Stimulated activated CD4-positive, alpha-beta T cell treated with anti-CD3 and anti-CD28 coated beads, Interleukin-2, amount 100 ng/mL, for 4 hours (primary cell): Measurements from ENCODE around the gene FRYL.

Experiments
- DNase-seq: peaks from one replicate; pipeline ENCODE4 v3.0.0-alpha.2; 2020; ENCODE audit warnings: low read depth

The FRYL gene

GRCh38 chr4:48604527-48604926 lies 175.6 kb downstream of the FRYL start:
- no peak for DNase-seq

GRCh38 chr4:48604041-48604440 lies 176.0 kb downstream of the FRYL start:
- no peak for DNase-seq

- no peak for DNase-seq
These were observed 176.6 kb downstream of the FRYL start for GRCh38 chr4:48603366-48604003.

- no peak for DNase-seq
These were observed 177.3 kb downstream of the FRYL start for GRCh38 chr4:48602763-48603162.

GRCh38 chr4:48602222-48602621 lies 177.9 kb downstream of the FRYL start:
- no peak for DNase-seq

- no peak for DNase-seq
These were observed 183.7 kb downstream of the FRYL start for GRCh38 chr4:48596336-48596735.

- no peak for DNase-seq
These were observed 185.9 kb downstream of the FRYL start for GRCh38 chr4:48594180-48594579.

- no peak for DNase-seq
These were observed 188.7 kb downstream of the FRYL start for GRCh38 chr4:48591372-48591771.

GRCh38 chr4:48590884-48591283 lies 189.2 kb downstream of the FRYL start:
- no peak for DNase-seq

- DNase-seq, result no peak
These were observed 191.0 kb downstream of the FRYL start for GRCh38 chr4:48589098-48589445.

- DNase-seq, result no peak
These were observed 191.6 kb downstream of the FRYL start for GRCh38 chr4:48588230-48589097.

GRCh38 chr4:48585401-48585800 lies 194.7 kb downstream of the FRYL start:
- DNase-seq, result no peak

GRCh38 chr4:48578132-48578968 lies 201.7 kb downstream of the FRYL start:
- peak; percentile 35 for DNase-seq

GRCh38 chr4:48575964-48576363 lies 204.1 kb downstream of the FRYL start:
- DNase-seq, result no peak

- no peak for DNase-seq
These were observed 208.6 kb downstream of the FRYL start for GRCh38 chr4:48571471-48571870.

- DNase-seq, result no peak
These were observed 209.3 kb downstream of the FRYL start for GRCh38 chr4:48570646-48571220.

GRCh38 chr4:48566034-48566384 lies 214.1 kb downstream of the FRYL start:
- no peak for DNase-seq

- DNase-seq, result no peak
These were observed 214.6 kb downstream of the FRYL start for GRCh38 chr4:48565362-48566033.

- no peak for DNase-seq
These were observed 215.9 kb downstream of the FRYL start for GRCh38 chr4:48564151-48564550.

GRCh38 chr4:48558819-48559218 lies 221.3 kb downstream of the FRYL start:
- DNase-seq, result no peak

- no peak for DNase-seq
These were observed 222.1 kb downstream of the FRYL start for GRCh38 chr4:48558026-48558425.

GRCh38 chr4:48557478-48557877 lies 222.6 kb downstream of the FRYL start:
- DNase-seq, result no peak
